Spleen (tissue), 7 donors: ENCODE measurements around the gene ENO3.
A peak's percentile ranks its signal among the peaks of the same experiment; 100 is the strongest.

Experiments used
- POLR2A ChIP-seq, 3 donors: fragments of 450-650 bp; IDR thresholded peaks; one replicate each; pipeline ENCODE4 v1.5.1; 2017; ENCODE audit warnings: antibody characterized with exemption in 3 of 3, mild to moderate bottlenecking in 1 of 3
- POLR2AphosphoS5 ChIP-seq, 3 donors: sonication (generic); formaldehyde crosslinking; IDR thresholded peaks; one replicate each; pipeline ENCODE4 v1.5.1; 2017; ENCODE audit warnings: antibody characterized with exemption in 3 of 3
- TF ChIP-seq, protein P1 (sequence below), 11 experiments: fragments of 200-600 bp in 7 of 11; fragments of 450-650 bp in 4 of 11; sonication (generic) in 4 of 11; IDR thresholded peaks in 8 of 11; conservative IDR thresholded peaks in 3 of 11; 1 replicate in 7 of 11; 2 replicates in 4 of 11; pipeline versions ENCODE4 v1.4.0 to v1.8.0; 2016 to 2021; ENCODE audit warnings: antibody characterized with exemption in 11 of 11, inconsistent platforms in 4 of 11, mild to moderate bottlenecking in 1 of 11
- donor health status: DM: no; HTN: no; CAD: no; lungs with moderate emphysema.
- donor health status: DM: no; HTN: no; CAD: no.
- donor health status: DM: no; HTN: no; CAD: no.

DNA sequence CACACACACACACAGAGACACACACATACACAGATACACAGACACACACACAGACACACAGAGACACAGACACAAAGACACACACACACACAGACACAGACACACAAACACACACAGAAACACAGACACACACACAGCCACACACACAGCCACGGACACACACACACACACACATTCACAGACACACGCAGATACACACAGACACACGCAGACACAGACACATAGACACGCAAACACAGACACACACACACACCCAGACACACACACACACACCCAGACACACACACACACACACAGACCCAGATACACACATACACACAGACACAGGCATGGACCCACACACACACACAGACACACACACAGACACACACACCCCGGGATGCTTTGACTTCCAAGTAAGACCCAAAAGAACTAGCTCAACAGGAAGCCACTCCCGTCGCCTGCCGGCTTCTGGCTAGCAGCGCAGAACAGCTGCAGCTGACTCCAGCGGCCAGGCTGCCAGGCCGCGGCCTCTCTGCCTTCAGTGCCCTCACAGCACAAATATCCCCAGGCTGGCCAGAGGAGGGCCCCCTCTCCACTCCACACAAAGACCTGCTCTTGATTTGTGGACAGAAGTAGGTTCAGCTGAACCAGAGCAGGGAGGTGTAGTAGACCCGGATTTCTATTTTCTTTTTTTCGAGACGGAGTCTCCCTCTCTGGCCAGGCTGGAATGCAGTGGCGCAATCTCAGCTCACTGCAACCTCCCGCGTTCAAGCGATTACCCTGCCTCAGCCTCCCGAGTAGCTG, 42.0 kb upstream of the ENO3 start:
- TF ChIP-seq POLR2AphosphoS5 (IDR thresholded peaks at IDR 0.05) (peak; percentile 77 to 84 (median 82)), POLR2A (IDR thresholded peaks at IDR 0.05) (no peak)
- TF ChIP-seq, protein P1, sequence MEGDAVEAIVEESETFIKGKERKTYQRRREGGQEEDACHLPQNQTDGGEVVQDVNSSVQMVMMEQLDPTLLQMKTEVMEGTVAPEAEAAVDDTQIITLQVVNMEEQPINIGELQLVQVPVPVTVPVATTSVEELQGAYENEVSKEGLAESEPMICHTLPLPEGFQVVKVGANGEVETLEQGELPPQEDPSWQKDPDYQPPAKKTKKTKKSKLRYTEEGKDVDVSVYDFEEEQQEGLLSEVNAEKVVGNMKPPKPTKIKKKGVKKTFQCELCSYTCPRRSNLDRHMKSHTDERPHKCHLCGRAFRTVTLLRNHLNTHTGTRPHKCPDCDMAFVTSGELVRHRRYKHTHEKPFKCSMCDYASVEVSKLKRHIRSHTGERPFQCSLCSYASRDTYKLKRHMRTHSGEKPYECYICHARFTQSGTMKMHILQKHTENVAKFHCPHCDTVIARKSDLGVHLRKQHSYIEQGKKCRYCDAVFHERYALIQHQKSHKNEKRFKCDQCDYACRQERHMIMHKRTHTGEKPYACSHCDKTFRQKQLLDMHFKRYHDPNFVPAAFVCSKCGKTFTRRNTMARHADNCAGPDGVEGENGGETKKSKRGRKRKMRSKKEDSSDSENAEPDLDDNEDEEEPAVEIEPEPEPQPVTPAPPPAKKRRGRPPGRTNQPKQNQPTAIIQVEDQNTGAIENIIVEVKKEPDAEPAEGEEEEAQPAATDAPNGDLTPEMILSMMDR (IDR thresholded peaks at IDR 0.05 in 8 of 11, conservative IDR thresholded peaks at IDR 0.05 in 3 of 11), result peak; percentile 76 to 95 (median 88)
